ENCODE results near the gene SNUPN. TPM values are rescaled to one million over a fixed set of nuclear protein-coding genes. Genes with fewer than 3 reads are reported as not detected.

The SNUPN gene
- total and polyA plus RNA-seq, 2 donors (not counting 1 experiment from before 2014, with no cell fraction given) = 32.1 to 32.7 TPM

GRCh38 chr15:75551091-75551490 is 74.4 kb downstream of the SNUPN start:
- Histone ChIP-seq H4K20me1 (ENCODE audit: control insufficient read depth, extremely low read depth, insufficient read depth, low read length) (no peaks in the 10 kb centered on the region), H3K9ac (ENCODE audit: insufficient read depth, low read length) (no peak overlapping the region)

More at GRCh38 chr15:75551091-75551490, 74.4 kb downstream of the SNUPN start:
- no peaks in the 10 kb centered on the region for H3K27me3 ChIP-seq (ENCODE audit: control insufficient read depth, insufficient read depth, low read length)
- TF ChIP-seq EZH2 (IDR thresholded peaks at IDR 0.05; ENCODE audit: low read length, missing control alignments) (no peak), CTCF (conservative IDR thresholded peaks at IDR 0.05 in 1 of 2, IDR thresholded peaks at IDR 0.05 in 1 of 2; ENCODE audit: low read depth in 1 of 2, low read length in 2 of 2) (no peak)
- no peaks in the 10 kb centered on the region for H3K36me3 ChIP-seq (ENCODE audit: control insufficient read depth, insufficient read depth, low read length)
- peaks cover 23% of the 10 kb centered on the region for H3K79me2 ChIP-seq (ENCODE audit: control insufficient read depth, insufficient read depth, low read length)
- H3K27ac ChIP-seq (ENCODE audit: insufficient read depth, low read length) = no peak overlapping the region
- no peak overlapping the region for H2AFZ ChIP-seq (ENCODE audit: low read length)
- no peak overlapping the region for H3K4me2 ChIP-seq (ENCODE audit: extremely low read depth, insufficient read depth, low read length)
- H3K4me3 ChIP-seq (replicated peaks in 1 of 4; ENCODE audit: control extremely low read depth in 1 of 4, insufficient read depth in 1 of 4, low read depth in 3 of 4, low read length in 4 of 4) = no peak overlapping the region
- H3K4me1 ChIP-seq (ENCODE audit: control insufficient read depth, extremely low read depth, insufficient read depth, low read length) = no peaks in the 10 kb centered on the region
- no peak for DNase-seq (ENCODE audit: low read depth in 2 of 2)
- no peaks in the 10 kb centered on the region for H3K9me3 ChIP-seq (ENCODE audit: control insufficient read depth, insufficient read depth, low read depth, low read length)

Other genes starting within 250 kb of the SNUPN start
- 21.1 and 27.2 TPM in 2 replicates for gene SIN3A, start 174.0 kb downstream of the SNUPN start, total RNA-seq
- gene SIN3A, start 174.0 kb downstream of the SNUPN start, polyA plus RNA-seq = 23.0 and 30.3 TPM in 2 replicates
- 14.6 and 20.6 TPM in 2 replicates for gene PTPN9, start 46.4 kb downstream of the SNUPN start, total RNA-seq
- 41.6 and 54.1 TPM in 2 replicates for gene PTPN9, start 46.4 kb downstream of the SNUPN start, polyA plus RNA-seq
- 45.1 and 58.6 TPM in 2 replicates for gene IMP3, start 14.5 kb upstream of the SNUPN start, total RNA-seq
- 34.0 and 48.4 TPM in 2 replicates for gene IMP3, start 14.5 kb upstream of the SNUPN start, polyA plus RNA-seq
- 19.5 and 24.6 TPM in 2 replicates for gene SNX33, start 22.2 kb upstream of the SNUPN start, total RNA-seq
- gene SNX33, start 22.2 kb upstream of the SNUPN start, polyA plus RNA-seq = 16.1 and 17.5 TPM in 2 replicates
- 26.5 and 109 TPM in 2 replicates for gene CSPG4, start 87.1 kb upstream of the SNUPN start, total RNA-seq
- gene CSPG4, start 87.1 kb upstream of the SNUPN start, polyA plus RNA-seq = 14.5 and 23.1 TPM in 2 replicates
- gene UBE2Q2, start 217.7 kb upstream of the SNUPN start, total RNA-seq = 55.7 and 62.6 TPM in 2 replicates
- 38.7 and 55.7 TPM in 2 replicates for gene UBE2Q2, start 217.7 kb upstream of the SNUPN start, polyA plus RNA-seq